Measurements from ENCODE around the gene COMMD3. TPM values are rescaled to one million over a fixed set of nuclear protein-coding genes. Genes with fewer than 3 reads are reported as not detected.
A peak's percentile ranks its signal among the peaks of the same experiment; 100 is the strongest.
"Not testable (repeated sequence)": the region's sequence is repeated elsewhere in the genome, so short reads cannot be mapped to it uniquely, and the experiment has no call there.

The COMMD3 gene
- total RNA-seq, 2 donors from 2014 or later = 76.9 to 79.3 TPM

GRCh38 chr10:22357770-22358169, 41.6 kb downstream of the COMMD3 start:
- not testable (repeated sequence) for H3K4me3 Mint-ChIP-seq; H3K27ac Mint-ChIP-seq; ATAC-seq (replicated peaks); H3K36me3 Mint-ChIP-seq (ENCODE audit: low read depth); H3K4me1 Mint-ChIP-seq; H3K9me3 Mint-ChIP-seq
- H3K27me3 Mint-ChIP-seq = peaks cover 11% of the 10 kb centered on the region

GRCh38 chr10:22363305-22363704, 47.1 kb downstream of the COMMD3 start:
- no peaks in the 10 kb centered on the region for H3K36me3 Mint-ChIP-seq (ENCODE audit: low read depth)
- no peaks in the 10 kb centered on the region for H3K9me3 Mint-ChIP-seq
- H3K4me3 Mint-ChIP-seq = no peak overlapping the region
- peaks cover 4% of the 10 kb centered on the region for H3K27me3 Mint-ChIP-seq
- ATAC-seq (replicated peaks) = peak; percentile 56
- peaks cover 4% of the 10 kb centered on the region for H3K4me1 Mint-ChIP-seq
- no peak overlapping the region for H3K27ac Mint-ChIP-seq

GRCh38 chr10:22364407-22365140, 48.4 kb downstream of the COMMD3 start:
- peaks cover 4% of the 10 kb centered on the region for H3K27me3 Mint-ChIP-seq
- ATAC-seq (replicated peaks) = no peak
- H3K9me3 Mint-ChIP-seq = no peaks in the 10 kb centered on the region
- H3K4me3 Mint-ChIP-seq = no peak overlapping the region
- H3K4me1 Mint-ChIP-seq = peaks cover 4% of the 10 kb centered on the region
- H3K27ac Mint-ChIP-seq = no peak overlapping the region
- no peaks in the 10 kb centered on the region for H3K36me3 Mint-ChIP-seq (ENCODE audit: low read depth)

- Mint-ChIP-seq H3K4me1 (peaks cover 4% of the 10 kb centered on the region), H3K4me3 (no peak overlapping the region), H3K36me3 (ENCODE audit: low read depth) (no peaks in the 10 kb centered on the region), H3K27ac (no peak overlapping the region), H3K9me3 (no peaks in the 10 kb centered on the region), H3K27me3 (no peaks in the 10 kb centered on the region)
- ATAC-seq (replicated peaks) = no peak
Observed at GRCh38 chr10:22365233-22365632, 49.0 kb downstream of the COMMD3 start.

- peaks cover 4% of the 10 kb centered on the region for H3K4me1 Mint-ChIP-seq
- H3K27me3 Mint-ChIP-seq = no peaks in the 10 kb centered on the region
- ATAC-seq (replicated peaks) = no peak
- H3K36me3 Mint-ChIP-seq (ENCODE audit: low read depth) = no peaks in the 10 kb centered on the region
- no peak overlapping the region for H3K27ac Mint-ChIP-seq
- H3K4me3 Mint-ChIP-seq = no peak overlapping the region
- no peaks in the 10 kb centered on the region for H3K9me3 Mint-ChIP-seq
Observed at GRCh38 chr10:22365644-22366434, 49.7 kb downstream of the COMMD3 start.

GRCh38 chr10:22366435-22366703, 50.2 kb downstream of the COMMD3 start:
- H3K9me3 Mint-ChIP-seq = no peaks in the 10 kb centered on the region
- no peak overlapping the region for H3K4me3 Mint-ChIP-seq
- no peaks in the 10 kb centered on the region for H3K27me3 Mint-ChIP-seq
- ATAC-seq (replicated peaks) = no peak
- peaks cover 4% of the 10 kb centered on the region for H3K4me1 Mint-ChIP-seq
- no peaks in the 10 kb centered on the region for H3K36me3 Mint-ChIP-seq (ENCODE audit: low read depth)
- H3K27ac Mint-ChIP-seq = no peak overlapping the region

- no peak overlapping the region for H3K4me3 Mint-ChIP-seq
- no peaks in the 10 kb centered on the region for H3K36me3 Mint-ChIP-seq (ENCODE audit: low read depth)
- H3K4me1 Mint-ChIP-seq = peaks cover 4% of the 10 kb centered on the region
- ATAC-seq (replicated peaks) = no peak
- H3K9me3 Mint-ChIP-seq = no peaks in the 10 kb centered on the region
- H3K27me3 Mint-ChIP-seq = no peaks in the 10 kb centered on the region
- peak overlapping the region; percentile 55 for H3K27ac Mint-ChIP-seq
Observed at GRCh38 chr10:22366771-22367170, 50.6 kb downstream of the COMMD3 start.

GRCh38 chr10:22367471-22367870, 51.3 kb downstream of the COMMD3 start:
- H3K4me3 Mint-ChIP-seq = no peak overlapping the region
- H3K9me3 Mint-ChIP-seq = no peaks in the 10 kb centered on the region

GRCh38 chr10:22368402-22368801, 52.2 kb downstream of the COMMD3 start:
- Mint-ChIP-seq H3K4me1 (peaks cover 4% of the 10 kb centered on the region), H3K27ac (no peak overlapping the region)

More at GRCh38 chr10:22367471-22367870, 51.3 kb downstream of the COMMD3 start:
- peak overlapping the region; percentile 68 for H3K27ac Mint-ChIP-seq
- H3K27me3 Mint-ChIP-seq = no peaks in the 10 kb centered on the region
- peaks cover 4% of the 10 kb centered on the region for H3K4me1 Mint-ChIP-seq
- H3K36me3 Mint-ChIP-seq (ENCODE audit: low read depth) = no peaks in the 10 kb centered on the region
- peak; percentile 75 for ATAC-seq (replicated peaks)

GRCh38 chr10:22368981-22369380, 52.8 kb downstream of the COMMD3 start:
- no peak overlapping the region for H3K4me3 Mint-ChIP-seq
- peaks cover 4% of the 10 kb centered on the region for H3K4me1 Mint-ChIP-seq

More at GRCh38 chr10:22368402-22368801, 52.2 kb downstream of the COMMD3 start:
- no peak overlapping the region for H3K4me3 Mint-ChIP-seq
- no peaks in the 10 kb centered on the region for H3K36me3 Mint-ChIP-seq (ENCODE audit: low read depth)
- H3K27me3 Mint-ChIP-seq = no peaks in the 10 kb centered on the region
- H3K9me3 Mint-ChIP-seq = no peaks in the 10 kb centered on the region
- no peak for ATAC-seq (replicated peaks)

GRCh38 chr10:22369434-22370072, 53.4 kb downstream of the COMMD3 start:
- peak; percentile 80 for ATAC-seq (replicated peaks)
- Mint-ChIP-seq H3K9me3 (no peaks in the 10 kb centered on the region), H3K27me3 (no peaks in the 10 kb centered on the region), H3K4me1 (peaks cover 4% of the 10 kb centered on the region), H3K27ac (no peak overlapping the region), H3K36me3 (ENCODE audit: low read depth) (no peaks in the 10 kb centered on the region), H3K4me3 (no peak overlapping the region)

More at GRCh38 chr10:22368981-22369380, 52.8 kb downstream of the COMMD3 start:
- no peaks in the 10 kb centered on the region for H3K27me3 Mint-ChIP-seq
- H3K36me3 Mint-ChIP-seq (ENCODE audit: low read depth) = no peaks in the 10 kb centered on the region
- no peak overlapping the region for H3K27ac Mint-ChIP-seq
- ATAC-seq (replicated peaks) = no peak
- H3K9me3 Mint-ChIP-seq = no peaks in the 10 kb centered on the region

Other genes starting within 250 kb of the COMMD3 start
- not detected for gene EBLN1, start 98.4 kb upstream of the COMMD3 start, total RNA-seq
- gene BMI1, start 4.7 kb downstream of the COMMD3 start, total RNA-seq = 10 to 100 TPM; 61.4 to 81.1 TPM
- not detected for gene SPAG6, start 29.1 kb downstream of the COMMD3 start, total RNA-seq